NCI-H774 (cell line): Measurements from ENCODE around the gene PHYKPL.
"Not testable (repeated sequence)": the region's sequence is repeated elsewhere in the genome, so short reads cannot be mapped to it uniquely, and the experiment has no call there.

ENCODE experiments used
- DNase-seq: peaks from one replicate; lab custom pipeline; 2025; lab: John Stamatoyannopoulos, UW

PHYKPL gene

GRCh38 chr5:178239626-178240301 is 7.2 kb upstream of the PHYKPL start:
- DNase-seq: not testable (repeated sequence)

- no peak for DNase-seq
Observed at GRCh38 chr5:178238711-178239592, 6.3 kb upstream of the PHYKPL start.

- DNase-seq: no peak
Observed at GRCh38 chr5:178238313-178238635, 5.7 kb upstream of the PHYKPL start.

GRCh38 chr5:178237431-178238312 is 5.1 kb upstream of the PHYKPL start:
- DNase-seq: no peak

GRCh38 chr5:178236679-178237078 is 4.1 kb upstream of the PHYKPL start:
- no peak for DNase-seq

- DNase-seq: no peak
Observed at GRCh38 chr5:178236126-178236525, 3.5 kb upstream of the PHYKPL start.

GRCh38 chr5:178235588-178235974 is 3.0 kb upstream of the PHYKPL start:
- no peak for DNase-seq

- peak; percentile 17 for DNase-seq
Observed at GRCh38 chr5:178234750-178235587, 2.4 kb upstream of the PHYKPL start.

- no peak for DNase-seq
Observed at GRCh38 chr5:178234121-178234749, 1.6 kb upstream of the PHYKPL start.

GRCh38 chr5:178232920-178233429 is 373 bp upstream of the PHYKPL start:
- DNase-seq: no peak

- DNase-seq: no peak
Observed at GRCh38 chr5:178231539-178232123, 971 bp downstream of the PHYKPL start.

GRCh38 chr5:178230879-178231538 is 1.6 kb downstream of the PHYKPL start:
- DNase-seq: no peak

- DNase-seq: no peak
Observed at GRCh38 chr5:178229861-178230260, 2.7 kb downstream of the PHYKPL start.

- not testable (repeated sequence) for DNase-seq
Observed at GRCh38 chr5:178229111-178229510, 3.5 kb downstream of the PHYKPL start.

- no peak for DNase-seq
Observed at GRCh38 chr5:178228609-178229008, 4.0 kb downstream of the PHYKPL start.

GRCh38 chr5:178227929-178228328 is 4.7 kb downstream of the PHYKPL start:
- no peak for DNase-seq

GRCh38 chr5:178227138-178227659 is 5.4 kb downstream of the PHYKPL start:
- DNase-seq: no peak

- no peak for DNase-seq
Observed at GRCh38 chr5:178225174-178225573, 7.4 kb downstream of the PHYKPL start.

- no peak for DNase-seq
Observed at GRCh38 chr5:178224403-178224802, 8.2 kb downstream of the PHYKPL start.
